ENCODE results near the gene SYCE3. TPM values are rescaled to one million over a fixed set of nuclear protein-coding genes. Genes with fewer than 3 reads are reported as not detected.

The SYCE3 gene
- polyA plus RNA-seq, 1 of the 3 experiments (the other 2 are of a cell fraction) = 3.6 TPM

DNA sequence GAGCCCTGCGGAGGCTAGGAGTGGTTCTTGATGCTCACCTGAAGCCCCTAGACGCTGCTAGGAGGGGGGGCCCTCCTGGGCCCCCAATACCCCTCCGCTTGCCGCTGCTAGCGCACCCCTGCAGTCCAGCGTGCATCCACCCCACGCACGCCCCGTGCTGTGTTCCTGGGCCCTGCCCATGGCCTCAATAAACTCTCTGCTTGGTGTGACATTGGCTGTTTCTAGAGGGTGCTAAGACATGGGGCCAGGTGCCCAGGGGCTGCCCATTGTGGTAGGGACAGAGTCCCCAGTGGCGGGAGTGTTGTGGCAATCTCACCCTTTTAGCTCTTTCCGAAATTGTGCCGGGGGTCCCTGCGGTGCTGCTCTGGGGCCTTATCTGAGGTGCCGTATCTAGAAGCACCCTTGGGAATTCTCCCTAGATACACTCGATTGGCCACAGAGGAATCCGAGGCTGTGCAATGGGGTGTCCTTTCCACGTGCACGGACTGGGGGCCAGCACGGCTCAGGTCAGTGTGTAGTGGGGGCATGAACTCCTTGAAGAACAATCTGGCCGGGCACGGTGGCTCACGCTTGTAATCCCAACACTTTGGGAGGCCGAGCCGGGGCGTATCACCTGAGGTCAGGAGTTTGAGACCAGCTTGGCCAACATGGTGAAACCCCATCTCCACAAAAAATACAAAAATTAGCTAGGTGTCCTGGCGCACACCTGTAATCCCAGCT, 48.8 kb upstream of the SYCE3 start (continued):
- TF ChIP-seq, protein P1, sequence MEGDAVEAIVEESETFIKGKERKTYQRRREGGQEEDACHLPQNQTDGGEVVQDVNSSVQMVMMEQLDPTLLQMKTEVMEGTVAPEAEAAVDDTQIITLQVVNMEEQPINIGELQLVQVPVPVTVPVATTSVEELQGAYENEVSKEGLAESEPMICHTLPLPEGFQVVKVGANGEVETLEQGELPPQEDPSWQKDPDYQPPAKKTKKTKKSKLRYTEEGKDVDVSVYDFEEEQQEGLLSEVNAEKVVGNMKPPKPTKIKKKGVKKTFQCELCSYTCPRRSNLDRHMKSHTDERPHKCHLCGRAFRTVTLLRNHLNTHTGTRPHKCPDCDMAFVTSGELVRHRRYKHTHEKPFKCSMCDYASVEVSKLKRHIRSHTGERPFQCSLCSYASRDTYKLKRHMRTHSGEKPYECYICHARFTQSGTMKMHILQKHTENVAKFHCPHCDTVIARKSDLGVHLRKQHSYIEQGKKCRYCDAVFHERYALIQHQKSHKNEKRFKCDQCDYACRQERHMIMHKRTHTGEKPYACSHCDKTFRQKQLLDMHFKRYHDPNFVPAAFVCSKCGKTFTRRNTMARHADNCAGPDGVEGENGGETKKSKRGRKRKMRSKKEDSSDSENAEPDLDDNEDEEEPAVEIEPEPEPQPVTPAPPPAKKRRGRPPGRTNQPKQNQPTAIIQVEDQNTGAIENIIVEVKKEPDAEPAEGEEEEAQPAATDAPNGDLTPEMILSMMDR (IDR thresholded peaks at IDR 0.05) = no peak

DNA sequence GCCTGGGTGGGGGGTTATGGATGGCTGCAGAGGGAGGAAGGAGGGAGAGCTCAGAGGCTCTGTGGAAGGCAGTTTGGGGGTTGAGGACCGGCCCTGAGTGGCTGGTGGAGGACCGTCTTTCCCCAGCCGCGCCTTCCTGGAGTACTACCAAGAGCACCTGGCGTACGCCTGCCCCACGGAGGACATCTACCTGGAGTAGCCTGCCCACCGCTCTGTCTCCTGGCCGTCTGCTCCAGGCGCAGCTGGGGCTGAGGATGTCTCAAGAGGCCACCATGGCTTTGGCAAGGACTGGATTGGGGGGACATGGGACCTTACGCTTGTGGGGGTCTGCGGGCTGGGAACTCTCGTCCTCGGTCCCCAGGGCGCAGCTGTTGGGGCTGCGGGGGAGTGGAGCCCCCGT, 47.9 kb upstream of the SYCE3 start:
- Histone ChIP-seq H4K20me1 (ENCODE audit: insufficient read depth) (no peaks in the 10 kb centered on the region), H3K9ac (no peak overlapping the region), H2AFZ (ENCODE audit: low read depth) (no peak overlapping the region), H3K79me2 (ENCODE audit: insufficient read depth) (no peaks in the 10 kb centered on the region), H3K9me2 (no peaks in the 10 kb centered on the region), H3K4me3 (ENCODE audit: low read depth in 2 of 2, low read length in 1 of 2) (no peak overlapping the region), H3K4me2 (no peak overlapping the region), H3K4me1 (ENCODE audit: control insufficient read depth in 1 of 2, insufficient read depth in 2 of 2, low read depth in 1 of 2, low read length in 1 of 2) (no peaks in the 10 kb centered on the region; a peak in 1 of 4 replicates), H3K27me3 (ENCODE audit: insufficient read depth) (no peaks in the 10 kb centered on the region), H3F3A (replicated peaks; ENCODE audit: insufficient read depth) (no peaks in the 10 kb centered on the region), H3K36me3 (replicated peaks in 1 of 2; ENCODE audit: control insufficient read depth in 1 of 2, insufficient read depth in 2 of 2, low read length in 1 of 2) (no peaks in the 10 kb centered on the region), H3K27ac (ENCODE audit: low read depth in 2 of 2, low read length in 1 of 2) (no peak overlapping the region), H3K9me3 (no peaks in the 10 kb centered on the region)
- no peak for TF ChIP-seq RCOR1 (IDR thresholded peaks at IDR 0.05; ENCODE audit: low read length)
- TF ChIP-seq JUND (IDR thresholded peaks at IDR 0.05) = no peak
- no peak for TF ChIP-seq POLR2AphosphoS5 (IDR thresholded peaks at IDR 0.05; ENCODE audit: low read depth, low read length)
- TF ChIP-seq TEAD4 (IDR thresholded peaks at IDR 0.05; ENCODE audit: borderline replicate concordance, insufficient read depth) = no peak
- TF ChIP-seq SIN3A (IDR thresholded peaks at IDR 0.05; ENCODE audit: borderline replicate concordance, low read depth, low read length) = no peak
- no peak for TF ChIP-seq TCF12 (IDR thresholded peaks at IDR 0.05)
- no peak for TF ChIP-seq FOXM1 (IDR thresholded peaks at IDR 0.05; ENCODE audit: low read depth)
- TF ChIP-seq TAF1 (IDR thresholded peaks at IDR 0.05; ENCODE audit: borderline replicate concordance, low read depth, low read length) = no peak
- TF ChIP-seq EP300 (IDR thresholded peaks at IDR 0.05; ENCODE audit: borderline replicate concordance in 1 of 2, low read depth in 1 of 2, low read length in 1 of 2) = no peak
- TF ChIP-seq FOSL2 (IDR thresholded peaks at IDR 0.05; ENCODE audit: borderline replicate concordance, low read depth) = no peak
- no peak for TF ChIP-seq YY1 (IDR thresholded peaks at IDR 0.05; ENCODE audit: low read depth)
- TF ChIP-seq CHD2 (IDR thresholded peaks at IDR 0.05; ENCODE audit: low read length, partially characterized antibody) = no peak
- no peak for TF ChIP-seq EZH2phosphoT487 (IDR thresholded peaks at IDR 0.05; ENCODE audit: borderline replicate concordance, low read depth)
- TF ChIP-seq, protein P2, sequence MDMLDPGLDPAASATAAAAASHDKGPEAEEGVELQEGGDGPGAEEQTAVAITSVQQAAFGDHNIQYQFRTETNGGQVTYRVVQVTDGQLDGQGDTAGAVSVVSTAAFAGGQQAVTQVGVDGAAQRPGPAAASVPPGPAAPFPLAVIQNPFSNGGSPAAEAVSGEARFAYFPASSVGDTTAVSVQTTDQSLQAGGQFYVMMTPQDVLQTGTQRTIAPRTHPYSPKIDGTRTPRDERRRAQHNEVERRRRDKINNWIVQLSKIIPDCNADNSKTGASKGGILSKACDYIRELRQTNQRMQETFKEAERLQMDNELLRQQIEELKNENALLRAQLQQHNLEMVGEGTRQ (IDR thresholded peaks at IDR 0.05; ENCODE audit: borderline replicate concordance, low read depth, low read length) = no peak
- TF ChIP-seq, protein P3, sequence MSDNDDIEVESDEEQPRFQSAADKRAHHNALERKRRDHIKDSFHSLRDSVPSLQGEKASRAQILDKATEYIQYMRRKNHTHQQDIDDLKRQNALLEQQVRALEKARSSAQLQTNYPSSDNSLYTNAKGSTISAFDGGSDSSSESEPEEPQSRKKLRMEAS (IDR thresholded peaks at IDR 0.05; ENCODE audit: low read depth) = no peak
- no peak for TF ChIP-seq NRF1 (IDR thresholded peaks at IDR 0.05; ENCODE audit: low read depth, low read length)
- TF ChIP-seq, protein P4, sequence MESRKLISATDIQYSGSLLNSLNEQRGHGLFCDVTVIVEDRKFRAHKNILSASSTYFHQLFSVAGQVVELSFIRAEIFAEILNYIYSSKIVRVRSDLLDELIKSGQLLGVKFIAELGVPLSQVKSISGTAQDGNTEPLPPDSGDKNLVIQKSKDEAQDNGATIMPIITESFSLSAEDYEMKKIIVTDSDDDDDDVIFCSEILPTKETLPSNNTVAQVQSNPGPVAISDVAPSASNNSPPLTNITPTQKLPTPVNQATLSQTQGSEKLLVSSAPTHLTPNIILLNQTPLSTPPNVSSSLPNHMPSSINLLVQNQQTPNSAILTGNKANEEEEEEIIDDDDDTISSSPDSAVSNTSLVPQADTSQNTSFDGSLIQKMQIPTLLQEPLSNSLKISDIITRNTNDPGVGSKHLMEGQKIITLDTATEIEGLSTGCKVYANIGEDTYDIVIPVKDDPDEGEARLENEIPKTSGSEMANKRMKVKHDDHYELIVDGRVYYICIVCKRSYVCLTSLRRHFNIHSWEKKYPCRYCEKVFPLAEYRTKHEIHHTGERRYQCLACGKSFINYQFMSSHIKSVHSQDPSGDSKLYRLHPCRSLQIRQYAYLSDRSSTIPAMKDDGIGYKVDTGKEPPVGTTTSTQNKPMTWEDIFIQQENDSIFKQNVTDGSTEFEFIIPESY (IDR thresholded peaks at IDR 0.05; ENCODE audit: borderline replicate concordance, low read depth) = no peak
- 86% methylated on average over 9 of the region's 17 CpGs for WGBS (ENCODE audit: low lambda C conversion rate)
- peak; percentile 28 for DNase-seq
- ChIA-PET POLR2A (no interaction called here), CTCF (interaction anchor here (1.2 kb wide), 1 partner anchor 9 kb away, joined by 4 read pairs; no protein-coding TSS in a partner anchor)
